Bronchial epithelial cell (primary cell): ENCODE data around the gene NTM. TPM values are rescaled to one million over a fixed set of nuclear protein-coding genes. Genes with fewer than 3 reads are reported as not detected.
A peak's percentile ranks its signal among the peaks of the same experiment; 100 is the strongest.
"Not testable (repeated sequence)": the region's sequence is repeated elsewhere in the genome, so short reads cannot be mapped to it uniquely, and the experiment has no call there.

Experiments
- DNase-seq: peaks from one replicate; pipeline ENCODE4 v3.0.0-alpha.2; 2010; ENCODE audit warnings: low read depth
- FAIRE-seq: peaks from 2 replicates; lab custom pipeline; 2011; peaks lifted over from hg19 to GRCh38; lab: Jason Lieb, UNC
- H3K27me3 ChIP-seq: 2 replicates; pipeline ENCODE4 v1.5.1; 2011; ENCODE audit warnings: low read length; ENCODE audit not compliant: control insufficient read depth, insufficient read depth
- H3K36me3 ChIP-seq: 2 replicates; pipeline ENCODE4 v1.5.1; 2011; ENCODE audit warnings: low read length; ENCODE audit not compliant: control insufficient read depth, insufficient read depth
- H3K4me3 ChIP-seq: 2 replicates; pipeline ENCODE4 v1.5.1; 2011; ENCODE audit warnings: mild to moderate bottlenecking, low read depth, low read length, control low read depth
- total RNA-seq: library from RNA; depleted of rRNA; stranded (reverse); fragments of >200 nt; gene quantifications from 2 replicates; pipeline ENCODE4 v1.2.1, GENCODE V29; 2014
- TF ChIP-seq, protein P1 (sequence below): IDR thresholded peaks from 2 replicates; pipeline ENCODE4 v1.5.1; 2011; ENCODE audit warnings: mild to moderate bottlenecking, moderate library complexity, low read length, control low read depth, inconsistent platforms; ENCODE audit not compliant: insufficient read depth, severe bottlenecking

NTM gene
- total RNA-seq, 1 donor from 2014 or later, result 4.2 TPM

DNA sequence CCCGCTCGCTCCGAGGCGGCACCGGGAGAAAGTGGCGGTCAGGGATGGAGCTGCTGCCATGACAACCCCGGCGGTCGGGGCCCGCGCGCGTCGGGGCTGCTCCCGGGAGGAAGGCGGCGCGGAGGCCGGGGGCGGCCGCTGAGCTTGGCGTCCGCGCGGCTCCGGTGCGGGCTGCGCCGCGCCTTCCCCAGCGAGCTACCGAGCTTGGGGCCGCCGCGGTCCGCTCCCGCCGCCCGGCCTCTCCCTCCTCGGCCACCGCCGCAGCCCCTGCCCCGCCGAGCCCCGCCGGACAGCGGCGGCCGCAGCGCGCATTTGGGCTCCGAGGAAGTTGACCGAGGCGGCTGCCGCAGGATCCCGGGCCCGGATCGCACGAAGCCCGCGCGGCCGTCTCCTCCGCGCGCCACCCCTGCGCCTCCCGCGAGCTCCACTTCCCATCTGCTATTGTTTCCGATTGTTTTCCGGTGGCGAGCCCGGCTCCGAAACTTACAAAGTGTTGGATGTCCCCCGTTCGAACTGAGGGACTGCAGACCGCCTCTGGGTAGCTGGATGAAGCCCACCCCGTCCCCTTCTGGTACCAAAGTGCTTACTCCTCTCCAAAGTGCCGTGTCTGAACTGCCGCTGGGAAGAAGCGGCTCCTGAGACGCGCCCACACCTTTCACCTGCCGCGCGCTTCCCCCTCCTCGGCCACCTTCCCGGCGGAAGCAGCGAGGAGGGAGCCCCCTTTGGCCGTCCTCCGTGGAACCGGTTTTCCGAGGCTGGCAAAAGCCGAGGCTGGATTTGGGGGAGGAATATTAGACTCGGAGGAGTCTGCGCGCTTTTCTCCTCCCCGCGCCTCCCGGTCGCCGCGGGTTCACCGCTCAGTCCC is 540.3 kb downstream of the NTM start:
- no peak for DNase-seq
- H3K4me3 ChIP-seq, result peak overlapping the region; percentile 46
- TF ChIP-seq, protein P1, sequence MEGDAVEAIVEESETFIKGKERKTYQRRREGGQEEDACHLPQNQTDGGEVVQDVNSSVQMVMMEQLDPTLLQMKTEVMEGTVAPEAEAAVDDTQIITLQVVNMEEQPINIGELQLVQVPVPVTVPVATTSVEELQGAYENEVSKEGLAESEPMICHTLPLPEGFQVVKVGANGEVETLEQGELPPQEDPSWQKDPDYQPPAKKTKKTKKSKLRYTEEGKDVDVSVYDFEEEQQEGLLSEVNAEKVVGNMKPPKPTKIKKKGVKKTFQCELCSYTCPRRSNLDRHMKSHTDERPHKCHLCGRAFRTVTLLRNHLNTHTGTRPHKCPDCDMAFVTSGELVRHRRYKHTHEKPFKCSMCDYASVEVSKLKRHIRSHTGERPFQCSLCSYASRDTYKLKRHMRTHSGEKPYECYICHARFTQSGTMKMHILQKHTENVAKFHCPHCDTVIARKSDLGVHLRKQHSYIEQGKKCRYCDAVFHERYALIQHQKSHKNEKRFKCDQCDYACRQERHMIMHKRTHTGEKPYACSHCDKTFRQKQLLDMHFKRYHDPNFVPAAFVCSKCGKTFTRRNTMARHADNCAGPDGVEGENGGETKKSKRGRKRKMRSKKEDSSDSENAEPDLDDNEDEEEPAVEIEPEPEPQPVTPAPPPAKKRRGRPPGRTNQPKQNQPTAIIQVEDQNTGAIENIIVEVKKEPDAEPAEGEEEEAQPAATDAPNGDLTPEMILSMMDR, result no peak
- no peaks in the 10 kb centered on the region for H3K36me3 ChIP-seq
- no peaks in the 10 kb centered on the region for H3K27me3 ChIP-seq
- no peak for FAIRE-seq

GRCh38 chr11:131911388-131912032 is 541.1 kb downstream of the NTM start:
- H3K36me3 ChIP-seq, DNase-seq, H3K27me3 ChIP-seq, FAIRE-seq: not testable (repeated sequence)
- peak overlapping the region; percentile 46 for H3K4me3 ChIP-seq
- TF ChIP-seq, protein P1, result peak; percentile 45

DNA sequence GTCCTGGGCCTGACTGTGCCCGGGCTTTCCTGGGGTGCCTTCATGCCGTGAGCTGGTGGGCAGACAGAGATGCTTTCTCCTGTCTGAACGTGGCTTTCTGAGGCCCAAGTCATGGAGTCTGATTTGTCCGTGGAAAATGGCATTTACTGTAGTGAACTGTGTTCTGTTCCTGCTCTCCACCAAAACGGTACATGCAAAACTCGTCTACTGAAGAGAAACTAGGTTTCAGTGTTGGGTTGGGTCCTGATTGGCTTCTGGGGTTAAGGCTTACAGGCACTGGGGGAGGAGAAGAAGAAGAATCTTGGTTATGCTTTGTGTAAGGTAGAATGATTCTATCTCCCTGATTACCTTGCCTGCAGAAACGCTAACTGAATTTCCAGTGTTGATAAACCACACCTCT is 541.7 kb downstream of the NTM start:
- no peak for FAIRE-seq
- H3K27me3 ChIP-seq, result no peaks in the 10 kb centered on the region
- DNase-seq, result no peak
- no peaks in the 10 kb centered on the region for H3K36me3 ChIP-seq
- H3K4me3 ChIP-seq, result no peak overlapping the region
- TF ChIP-seq, protein P1, result no peak

DNA sequence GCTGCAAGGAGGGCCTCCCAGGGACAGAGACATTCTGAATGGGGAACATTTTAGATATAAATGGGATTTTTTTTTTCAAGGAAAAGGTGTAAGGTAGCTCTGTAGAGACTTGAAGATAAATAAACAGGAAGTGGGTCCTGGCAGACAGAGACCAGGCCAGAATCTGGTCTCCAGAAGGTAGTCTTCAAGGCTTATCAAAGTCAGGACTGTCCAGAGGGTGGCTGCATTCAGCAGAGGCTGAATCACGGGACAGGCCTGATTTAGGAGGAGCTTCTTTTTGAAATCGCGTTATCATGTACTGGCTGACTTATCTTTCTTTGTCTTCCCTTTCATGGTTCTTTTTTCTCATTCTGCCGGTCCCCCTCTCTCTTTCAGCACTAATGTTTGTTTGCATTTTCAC is 542.9 kb downstream of the NTM start:
- Histone ChIP-seq H3K4me3 (no peak overlapping the region), H3K36me3 (no peaks in the 10 kb centered on the region), H3K27me3 (no peaks in the 10 kb centered on the region)
- TF ChIP-seq, protein P1, result no peak
- no peak for FAIRE-seq
- DNase-seq, result no peak

DNA sequence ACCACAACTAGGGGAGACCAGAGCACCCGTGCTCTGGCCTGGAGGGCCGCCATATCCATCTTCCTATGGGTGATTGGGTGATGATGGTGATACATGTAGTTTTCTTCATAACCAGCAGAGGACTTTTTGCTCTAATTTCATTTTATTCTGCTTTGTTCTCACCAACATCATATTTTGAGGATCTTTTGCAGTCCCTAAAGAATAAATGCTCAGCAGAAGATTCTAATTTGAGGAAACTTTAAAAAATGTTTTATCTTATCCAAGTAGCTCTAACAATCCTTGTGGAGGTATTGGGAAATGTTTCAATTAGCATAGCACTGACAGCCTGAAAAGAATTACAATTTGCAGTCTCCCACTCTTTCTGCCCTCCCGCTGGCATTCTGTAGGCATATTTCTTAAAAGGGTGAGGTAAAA is 544.0 kb downstream of the NTM start:
- Histone ChIP-seq H3K36me3 (no peaks in the 10 kb centered on the region), H3K27me3 (no peaks in the 10 kb centered on the region), H3K4me3 (no peak overlapping the region)
- TF ChIP-seq, protein P1, result peak; percentile 30
- DNase-seq (no peak), FAIRE-seq (no peak)
